Skeletal muscle cell (primary cell): ENCODE measurements around the gene COASY.
A peak's percentile ranks its signal among the peaks of the same experiment; 100 is the strongest.
"Not testable (repeated sequence)": the region's sequence is repeated elsewhere in the genome, so short reads cannot be mapped to it uniquely, and the experiment has no call there.

Experiments
- DNase-seq: peaks from one replicate; pipeline ENCODE4 v3.0.0-alpha.2; 2010; ENCODE audit warnings: low read depth
- H3K4me3 ChIP-seq: 2 replicates; pipeline ENCODE4 v1.5.1; 2011; ENCODE audit warnings: low read depth, mild to moderate bottlenecking, control low read depth, low read length, moderate library complexity

COASY gene

GRCh38 chr17:42548070-42548837 is 13.7 kb upstream of the COASY start:
- peak overlapping the region; percentile 44 for H3K4me3 ChIP-seq
- no peak for DNase-seq

GRCh38 chr17:42548993-42549755 is 12.8 kb upstream of the COASY start:
- H3K4me3 ChIP-seq, result peak overlapping the region; percentile 44
- no peak for DNase-seq

GRCh38 chr17:42552736-42553135 is 9.2 kb upstream of the COASY start, which contains the start of gene HSD17B1:
Gene HSD17B1, plus strand, starts transcription at chr17:42552923. Its CDS starts 11 bp downstream, at chr17:42552934.
- H3K4me3 ChIP-seq, result peak within 1 kb of the TSS; percentile 71

GRCh38 chr17:42553161-42553818 is 8.7 kb upstream of the COASY start:
- peak overlapping the region; percentile 71 for H3K4me3 ChIP-seq
- no peak for DNase-seq

More at GRCh38 chr17:42552736-42553135, 9.2 kb upstream of the COASY start, which contains the start of gene HSD17B1:
- DNase-seq, result not testable (repeated sequence)

GRCh38 chr17:42553866-42554249 is 8.1 kb upstream of the COASY start:
- peak overlapping the region; percentile 71 for H3K4me3 ChIP-seq
- DNase-seq, result no peak

GRCh38 chr17:42554250-42555121 is 7.5 kb upstream of the COASY start:
- peak overlapping the region; percentile 71 for H3K4me3 ChIP-seq
- DNase-seq, result peak; percentile 45

- DNase-seq, result no peak
- H3K4me3 ChIP-seq, result peak overlapping the region; percentile 71
Measured at GRCh38 chr17:42555122-42555622, 6.8 kb upstream of the COASY start.

GRCh38 chr17:42555961-42556617 is 5.9 kb upstream of the COASY start:
- not testable (repeated sequence) for H3K4me3 ChIP-seq

GRCh38 chr17:42559075-42559474 is 2.9 kb upstream of the COASY start:
- no peak for DNase-seq
- H3K4me3 ChIP-seq, result no peak overlapping the region

More at GRCh38 chr17:42555961-42556617, 5.9 kb upstream of the COASY start:
- DNase-seq, result not testable (repeated sequence)

- no peak overlapping the region for H3K4me3 ChIP-seq
- DNase-seq, result no peak
Measured at GRCh38 chr17:42560246-42560645, 1.7 kb upstream of the COASY start.

GRCh38 chr17:42562388-42563142 is 617 bp downstream of the COASY start:
- H3K4me3 ChIP-seq, result peak overlapping the region; percentile 80
- no peak for DNase-seq

GRCh38 chr17:42563143-42563509 is 1.2 kb downstream of the COASY start:
- H3K4me3 ChIP-seq, result peak overlapping the region; percentile 80
- no peak for DNase-seq

- DNase-seq, result no peak
- peak overlapping the region; percentile 80 for H3K4me3 ChIP-seq
Measured at GRCh38 chr17:42563543-42563942, 1.6 kb downstream of the COASY start.

GRCh38 chr17:42563950-42564349 is 2.0 kb downstream of the COASY start:
- no peak for DNase-seq
- H3K4me3 ChIP-seq, result no peak overlapping the region

- no peak for DNase-seq
- H3K4me3 ChIP-seq, result no peak overlapping the region
Measured at GRCh38 chr17:42564815-42565522, 3.0 kb downstream of the COASY start.

- no peak for DNase-seq
- H3K4me3 ChIP-seq, result no peak overlapping the region
Measured at GRCh38 chr17:42565523-42566214, 3.7 kb downstream of the COASY start.
